Measurements from ENCODE around the gene GUCD1.

GUCD1 gene

GRCh38 chr22:24504540-24504939 is 50.4 kb downstream of the GUCD1 start:
- ChIA-PET POLR2A (interaction anchor here (1.2 kb wide), 1 partner anchor 75 kb away, joined by 3 read pairs; no protein-coding TSS in a partner anchor), CTCF (interaction anchor here (0.7 to 5.3 kb wide), 10 partner anchors 8 to 88 kb away, joined by 3 to 41 read pairs (median 7); no protein-coding TSS in a partner anchor)
- no peak for TF ChIP-seq CTCF (IDR thresholded peaks at IDR 0.05; ENCODE audit: control extremely low read depth, extremely low read depth, low read depth, missing control alignments)
- DNase-seq (ENCODE audit: extremely low spot score) = no peak

GRCh38 chr22:24503843-24504338 is 51.0 kb downstream of the GUCD1 start:
- POLR2A ChIA-PET = interaction anchor here (1.2 kb wide), 1 partner anchor 74 kb away, joined by 3 read pairs; no protein-coding TSS in a partner anchor
- no peak for TF ChIP-seq CTCF (IDR thresholded peaks at IDR 0.05; ENCODE audit: control extremely low read depth, extremely low read depth, low read depth, missing control alignments)
- DNase-seq (ENCODE audit: extremely low spot score) = no peak
- CTCF ChIA-PET = interaction anchor here (0.7 to 3.0 kb wide), 18 partner anchors 8 to 123 kb away, joined by 3 to 23 read pairs (median 4); no protein-coding TSS in a partner anchor

- ChIA-PET POLR2A (no interaction called here), CTCF (interaction anchor here (0.8 to 3.0 kb wide), 26 partner anchors 12 to 180 kb away, joined by 3 to 23 read pairs (median 4); no protein-coding TSS in a partner anchor)
- DNase-seq (ENCODE audit: extremely low spot score) = peak; percentile 87
- peak; percentile 76 for TF ChIP-seq CTCF (IDR thresholded peaks at IDR 0.05; ENCODE audit: control extremely low read depth, extremely low read depth, low read depth, missing control alignments)
Measured at GRCh38 chr22:24503137-24503842, 51.6 kb downstream of the GUCD1 start.

- CTCF ChIA-PET = interaction anchor here (0.6 to 3.0 kb wide), 27 partner anchors 13 to 179 kb away, joined by 3 to 23 read pairs (median 3); no protein-coding TSS in a partner anchor
- POLR2A ChIA-PET = no interaction called here
- TF ChIP-seq CTCF (IDR thresholded peaks at IDR 0.05; ENCODE audit: control extremely low read depth, extremely low read depth, low read depth, missing control alignments) = no peak
- DNase-seq (ENCODE audit: extremely low spot score) = no peak
Measured at GRCh38 chr22:24502541-24502940, 52.4 kb downstream of the GUCD1 start.

- no peak for DNase-seq (ENCODE audit: extremely low spot score)
- POLR2A ChIA-PET = no interaction called here
- CTCF ChIA-PET = interaction anchor here (0.6 to 3.0 kb wide), 21 partner anchors 14 to 179 kb away, joined by 3 to 23 read pairs (median 3); no protein-coding TSS in a partner anchor
- TF ChIP-seq CTCF (IDR thresholded peaks at IDR 0.05; ENCODE audit: control extremely low read depth, extremely low read depth, low read depth, missing control alignments) = no peak
Measured at GRCh38 chr22:24502034-24502433, 52.9 kb downstream of the GUCD1 start.

- DNase-seq (ENCODE audit: extremely low spot score) = no peak
- no peak for TF ChIP-seq CTCF (IDR thresholded peaks at IDR 0.05; ENCODE audit: control extremely low read depth, extremely low read depth, low read depth, missing control alignments)
- ChIA-PET CTCF (interaction anchor here (0.6 to 3.0 kb wide), 7 partner anchors 28 to 85 kb away, joined by 3 to 11 read pairs (median 4); no protein-coding TSS in a partner anchor), POLR2A (no interaction called here)
Measured at GRCh38 chr22:24501301-24502005, 53.5 kb downstream of the GUCD1 start.

All from GM10248 (cell line).